Ascending aorta (tissue), 2 donors: ENCODE results near the gene PGR. TPM values are rescaled to one million over a fixed set of nuclear protein-coding genes. Genes with fewer than 3 reads are reported as not detected.

Source experiments
- DNase-seq, 2 donors: peaks; one replicate each; pipeline ENCODE4 v3.0.0-alpha.2; 2019; ENCODE audit warnings: low spot score in 2 of 2
- H3K27ac ChIP-seq, 2 donors: fragments of 200-600 bp; sonication (generic); one replicate each; pipeline ENCODE4 v1.5.1; 2016 to 2017; ENCODE audit warnings: mild to moderate bottlenecking in 1 of 2
- H3K27me3 ChIP-seq: fragments of 200-600 bp; sonication (generic); one replicate; pipeline ENCODE4 v1.5.1; 2017
- H3K36me3 ChIP-seq, 2 donors: fragments of 200-600 bp; sonication (generic); one replicate each; pipeline ENCODE4 v1.5.1; 2016
- H3K4me1 ChIP-seq, 2 donors: fragments of 200-600 bp; sonication (generic); one replicate each; pipeline ENCODE4 v1.5.1; 2016 to 2017; ENCODE audit warnings: mild to moderate bottlenecking in 1 of 2
- H3K4me3 ChIP-seq, 2 donors: fragments of 200-600 bp; sonication (generic); one replicate each; pipeline ENCODE4 v1.5.1; 2016 to 2017; ENCODE audit warnings: mild to moderate bottlenecking in 1 of 2
- H3K9me3 ChIP-seq, 2 donors: fragments of 200-600 bp; sonication (generic); one replicate each; pipeline ENCODE4 v1.5.1; 2016
- intact Hi-C: fragments of 100-400 bp; cut with DNase I; formaldehyde crosslinking; loops from one replicate; pipeline ENCODE4 v1.15.1; 2023
- total RNA-seq: library from RNA; depleted of rRNA; stranded (reverse); fragments of >200 nt; gene quantifications from one replicate; pipeline ENCODE4 v1.1.0, GENCODE V29; 2016
- TF ChIP-seq, protein P1 (sequence below), 3 experiments: fragments of 200-600 bp in 2 of 3; fragments of 450-650 bp in 1 of 3; sonication (generic) in 2 of 3; IDR thresholded peaks; one replicate each; pipeline ENCODE4 v1.5.1; 2016 to 2019; ENCODE audit warnings: antibody characterized with exemption in 3 of 3, mild to moderate bottlenecking in 1 of 3, moderate library complexity in 1 of 3

The PGR gene
- total RNA-seq, 1 donor from 2014 or later = 31.1 TPM

DNA sequence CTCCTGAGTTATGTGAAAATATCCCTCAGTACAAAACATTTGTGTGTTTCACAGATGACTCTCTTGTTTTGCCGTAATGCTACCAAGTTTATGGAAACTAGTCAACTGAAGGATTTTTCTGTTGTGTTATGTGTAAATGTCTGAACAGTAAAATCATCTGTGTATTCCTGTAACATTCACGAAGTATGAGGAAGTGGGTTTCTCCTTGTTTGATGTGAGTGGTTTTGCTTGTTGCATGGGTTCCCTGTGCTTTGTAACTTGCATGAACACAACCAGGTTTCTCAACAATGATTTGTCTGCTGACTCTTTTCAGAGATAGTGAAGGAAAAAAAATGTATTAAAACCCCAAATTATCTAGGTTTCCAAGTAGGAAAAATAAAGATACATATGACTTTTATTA is 138.1 kb downstream of the PGR start:
- H3K27me3 ChIP-seq = no peaks in the 10 kb centered on the region
- TF ChIP-seq, protein P1, sequence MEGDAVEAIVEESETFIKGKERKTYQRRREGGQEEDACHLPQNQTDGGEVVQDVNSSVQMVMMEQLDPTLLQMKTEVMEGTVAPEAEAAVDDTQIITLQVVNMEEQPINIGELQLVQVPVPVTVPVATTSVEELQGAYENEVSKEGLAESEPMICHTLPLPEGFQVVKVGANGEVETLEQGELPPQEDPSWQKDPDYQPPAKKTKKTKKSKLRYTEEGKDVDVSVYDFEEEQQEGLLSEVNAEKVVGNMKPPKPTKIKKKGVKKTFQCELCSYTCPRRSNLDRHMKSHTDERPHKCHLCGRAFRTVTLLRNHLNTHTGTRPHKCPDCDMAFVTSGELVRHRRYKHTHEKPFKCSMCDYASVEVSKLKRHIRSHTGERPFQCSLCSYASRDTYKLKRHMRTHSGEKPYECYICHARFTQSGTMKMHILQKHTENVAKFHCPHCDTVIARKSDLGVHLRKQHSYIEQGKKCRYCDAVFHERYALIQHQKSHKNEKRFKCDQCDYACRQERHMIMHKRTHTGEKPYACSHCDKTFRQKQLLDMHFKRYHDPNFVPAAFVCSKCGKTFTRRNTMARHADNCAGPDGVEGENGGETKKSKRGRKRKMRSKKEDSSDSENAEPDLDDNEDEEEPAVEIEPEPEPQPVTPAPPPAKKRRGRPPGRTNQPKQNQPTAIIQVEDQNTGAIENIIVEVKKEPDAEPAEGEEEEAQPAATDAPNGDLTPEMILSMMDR (IDR thresholded peaks at IDR 0.05) = no peak
- intact Hi-C loops = no loop called here
- no peaks in the 10 kb centered on the region for H3K36me3 ChIP-seq
- H3K27ac ChIP-seq = peak overlapping the region; percentile 31 to 58
- H3K4me1 ChIP-seq = no peaks in the 10 kb centered on the region
- DNase-seq = no peak
- H3K4me3 ChIP-seq = no peak overlapping the region
- H3K9me3 ChIP-seq = no peaks in the 10 kb centered on the region

DNA sequence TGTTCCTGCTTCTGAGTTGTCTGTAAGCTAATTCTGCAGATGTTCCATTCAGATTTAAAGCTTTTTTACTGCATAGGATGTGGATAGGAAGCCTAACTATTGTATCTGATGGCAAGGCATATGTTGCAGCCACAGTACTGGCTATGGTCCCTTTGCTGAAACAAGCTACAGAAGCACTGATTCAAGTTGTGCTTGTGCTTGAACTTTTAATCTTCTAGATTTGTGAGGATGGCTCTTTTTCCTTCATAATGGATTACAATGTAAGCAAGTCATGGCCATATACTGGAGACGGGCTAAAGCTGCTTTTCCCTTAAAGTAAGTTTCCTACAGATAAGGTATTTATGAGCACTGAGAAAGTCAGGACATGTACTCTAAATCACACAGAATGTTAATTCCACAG is 138.7 kb downstream of the PGR start:
- Histone ChIP-seq H3K36me3 (no peaks in the 10 kb centered on the region), H3K27ac (peak overlapping the region; percentile 31 to 58), H3K9me3 (no peaks in the 10 kb centered on the region), H3K27me3 (no peaks in the 10 kb centered on the region), H3K4me1 (no peaks in the 10 kb centered on the region), H3K4me3 (no peak overlapping the region)
- TF ChIP-seq, protein P1 (IDR thresholded peaks at IDR 0.05) = no peak
- DNase-seq = no peak
- intact Hi-C loops = no loop called here

DNA sequence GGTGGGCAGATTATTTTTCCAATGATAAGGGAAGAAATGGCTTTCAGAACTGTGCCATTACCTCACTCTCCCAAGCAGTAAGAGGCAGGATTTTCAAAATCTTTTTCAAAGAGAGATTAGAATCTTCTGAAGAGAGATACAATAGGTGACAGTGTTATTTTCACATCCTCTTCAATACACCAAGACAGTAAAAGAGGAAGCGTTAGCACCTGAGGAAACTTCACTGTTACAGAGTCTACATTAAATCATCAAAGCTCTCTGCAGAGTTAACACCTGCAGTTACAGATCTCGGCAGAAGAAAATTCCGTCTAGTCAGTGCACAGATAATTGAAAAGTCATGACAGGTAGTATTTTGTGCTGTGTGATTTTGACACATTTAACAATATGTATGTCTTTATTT is 144.9 kb downstream of the PGR start:
- H3K4me3 ChIP-seq = no peak overlapping the region
- H3K27me3 ChIP-seq = no peaks in the 10 kb centered on the region
- no peak for DNase-seq
- intact Hi-C loops = loop anchor here (5.0 kb wide), 1 partner anchor 143 kb away; the partner anchor contains the start of gene PGR
- no peaks in the 10 kb centered on the region for H3K9me3 ChIP-seq
- H3K36me3 ChIP-seq = no peaks in the 10 kb centered on the region
- no peak overlapping the region for H3K27ac ChIP-seq
- TF ChIP-seq, protein P1 (IDR thresholded peaks at IDR 0.05) = no peak
- no peaks in the 10 kb centered on the region for H3K4me1 ChIP-seq

DNA sequence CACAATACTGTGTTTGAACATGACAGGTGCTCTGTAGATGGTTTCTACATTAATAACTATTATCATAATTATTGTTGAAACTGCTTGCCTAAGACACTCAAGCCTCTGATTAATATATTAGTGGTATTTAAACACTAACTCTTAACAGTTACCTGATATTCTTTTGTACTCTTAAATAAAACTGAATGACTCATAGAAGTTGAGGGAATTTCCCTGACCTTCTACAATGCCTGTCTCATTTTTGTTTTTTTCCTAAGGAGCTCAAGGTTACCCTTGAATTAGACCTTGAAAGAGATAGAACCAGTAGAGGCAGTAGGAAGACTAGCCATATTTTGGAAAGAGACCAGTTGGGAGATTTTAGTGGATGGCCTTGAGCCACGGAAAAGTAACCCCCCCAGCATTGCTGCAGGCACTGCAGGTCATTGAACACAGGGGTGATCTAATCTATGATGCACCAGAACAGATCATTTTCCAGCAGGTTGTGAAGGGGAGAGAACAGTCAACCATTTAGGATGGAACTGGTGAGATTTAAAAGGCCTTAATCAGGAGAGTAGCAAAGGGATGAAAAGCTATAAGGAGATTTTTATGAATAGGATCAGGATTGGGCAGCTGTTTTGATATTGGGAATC is 148.3 kb downstream of the PGR start:
- DNase-seq = no peak
- no peak overlapping the region for H3K4me3 ChIP-seq
- no peaks in the 10 kb centered on the region for H3K9me3 ChIP-seq
- H3K36me3 ChIP-seq = no peaks in the 10 kb centered on the region
- H3K4me1 ChIP-seq = no peaks in the 10 kb centered on the region
- TF ChIP-seq, protein P1 (IDR thresholded peaks at IDR 0.05) = no peak
- H3K27me3 ChIP-seq = no peaks in the 10 kb centered on the region
- intact Hi-C loops = loop anchor here (5.0 kb wide), 1 partner anchor 146 kb away; the partner anchor contains the start of gene PGR
- H3K27ac ChIP-seq = no peak overlapping the region

DNA sequence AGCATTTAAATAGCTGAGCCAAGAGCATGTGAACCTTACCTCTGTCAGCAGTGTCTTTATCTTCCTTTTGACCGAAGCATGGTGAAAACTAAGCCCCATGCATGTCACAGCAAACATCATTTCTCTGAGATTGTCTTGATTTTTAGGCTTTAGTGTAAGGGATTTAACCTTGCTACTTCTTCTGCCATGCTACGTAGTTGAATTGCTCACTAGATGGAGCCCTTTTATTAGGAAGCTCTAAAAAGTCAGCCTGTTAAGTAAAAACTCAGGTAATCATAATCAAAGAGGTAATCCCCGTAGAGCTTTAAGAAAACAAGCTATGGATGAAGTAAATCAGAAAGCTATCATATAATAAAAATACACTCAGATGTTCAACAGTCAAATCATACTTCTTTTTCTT is 149.5 kb downstream of the PGR start:
- Histone ChIP-seq H3K27me3 (no peaks in the 10 kb centered on the region), H3K4me3 (no peak overlapping the region), H3K9me3 (no peaks in the 10 kb centered on the region), H3K4me1 (no peaks in the 10 kb centered on the region), H3K27ac (no peak overlapping the region), H3K36me3 (no peaks in the 10 kb centered on the region)
- TF ChIP-seq, protein P1 (IDR thresholded peaks at IDR 0.05) = peak in 2 of 3 experiments; percentile 37 to 67
- intact Hi-C loops = loop anchor here (1.0 to 5.0 kb wide), 2 partner anchors 147 to 456 kb away; partner anchors contain the start of gene PGR
- no peak for DNase-seq
